DOHH2 (cell line): ENCODE data around the gene GMDS.

Experiments used
- H3F3A ChIP-seq: fragments of 200-600 bp; sonication (generic), shearing (Covaris generic); 2 replicates; pipeline ENCODE4 v1.6.0; 2016; ENCODE audit warnings: antibody characterized with exemption, mild to moderate bottlenecking; ENCODE audit not compliant: control insufficient read depth, insufficient read depth
- H3K27ac ChIP-seq: fragments of 200-600 bp; sonication (generic); 2 replicates; pipeline ENCODE4 v1.5.1; 2014; ENCODE audit warnings: low read depth, mild to moderate bottlenecking, low read length, moderate library complexity
- H3K27me3 ChIP-seq: fragments of 200-600 bp; sonication (generic); 2 replicates; pipeline ENCODE4 v1.6.1; 2014; ENCODE audit warnings: mild to moderate bottlenecking, low read length, mixed read lengths; ENCODE audit not compliant: control insufficient read depth
- H3K36me3 ChIP-seq: fragments of 200-600 bp; sonication (generic); 2 replicates; pipeline ENCODE4 v1.6.1; 2014; ENCODE audit warnings: mild to moderate bottlenecking, low read length, moderate library complexity, mixed read lengths; ENCODE audit not compliant: control insufficient read depth
- H3K4me1 ChIP-seq: fragments of 200-600 bp; sonication (generic); 2 replicates; pipeline ENCODE4 v1.6.1; 2014; ENCODE audit warnings: mild to moderate bottlenecking, low read length, mixed read lengths; ENCODE audit not compliant: control insufficient read depth
- H3K4me2 ChIP-seq: fragments of 200-600 bp; sonication (generic); 2 replicates; pipeline ENCODE4 v1.6.0; 2014; ENCODE audit warnings: mild to moderate bottlenecking, low read length, moderate library complexity
- H3K4me3 ChIP-seq: fragments of 200-600 bp; sonication (generic); 2 replicates; pipeline ENCODE4 v1.5.1; 2014; ENCODE audit warnings: mild to moderate bottlenecking, low read length, mixed read lengths
- H3K79me2 ChIP-seq: fragments of 200-600 bp; sonication (generic); 2 replicates; pipeline ENCODE4 v1.6.1; 2014; ENCODE audit warnings: mild to moderate bottlenecking, low read length, mixed read lengths; ENCODE audit not compliant: control insufficient read depth
- H3K9me2 ChIP-seq: fragments of 200-600 bp; sonication (generic); replicated peaks from 2 replicates; pipeline ENCODE4 v1.6.1; 2014; ENCODE audit warnings: mild to moderate bottlenecking, low read length, mixed read lengths; ENCODE audit not compliant: control insufficient read depth
- H3K9me3 ChIP-seq: fragments of 200-600 bp; sonication (generic); 2 replicates; pipeline ENCODE4 v1.6.1; 2014; ENCODE audit warnings: antibody characterized with exemption, low read length, mixed read lengths; ENCODE audit not compliant: control insufficient read depth, insufficient read depth
- H4K20me1 ChIP-seq: fragments of 200-600 bp; sonication (generic); 2 replicates; pipeline ENCODE4 v1.6.0; 2014; ENCODE audit warnings: low read depth, mild to moderate bottlenecking, antibody characterized with exemption, low read length, moderate library complexity; ENCODE audit not compliant: control insufficient read depth, insufficient read depth
- CTCF ChIP-seq: fragments of 200-600 bp; sonication (generic); IDR thresholded peaks from one replicate; pipeline ENCODE4 v1.5.1; 2014; ENCODE audit warnings: antibody characterized with exemption, mild to moderate bottlenecking, low read depth, low read length; ENCODE audit not compliant: poor library complexity, severe bottlenecking
- EZH2phosphoT487 ChIP-seq: fragments of 200-600 bp; sonication (generic); IDR thresholded peaks from 2 replicates; pipeline ENCODE4 v1.6.1; 2017; ENCODE audit warnings: borderline replicate concordance, mild to moderate bottlenecking, antibody characterized with exemption, low read length, moderate library complexity, mixed read lengths

GMDS gene

GRCh38 chr6:1574083-1574761 lies 671.2 kb downstream of the GMDS start:
- Histone ChIP-seq H3K27ac (no peak overlapping the region), H3K9me3 (no peaks in the 10 kb centered on the region), H3K36me3 (no peaks in the 10 kb centered on the region), H4K20me1 (no peaks in the 10 kb centered on the region), H3K79me2 (no peaks in the 10 kb centered on the region), H3K9me2 (no peaks in the 10 kb centered on the region), H3K27me3 (no peaks in the 10 kb centered on the region), H3K4me3 (no peak overlapping the region), H3K4me2 (no peak overlapping the region), H3K4me1 (no peaks in the 10 kb centered on the region), H3F3A (no peaks in the 10 kb centered on the region)
- no peak for TF ChIP-seq EZH2phosphoT487
- no peak for TF ChIP-seq CTCF
